Measurements from ENCODE around the gene TTLL9. TPM values are rescaled to one million over a fixed set of nuclear protein-coding genes. Genes with fewer than 3 reads are reported as not detected.

Gene TTLL9
- total RNA-seq, 2 donors from 2014 or later: not detected

GRCh38 chr20:31868853-31869672 is 1.4 kb upstream of the TTLL9 start:
- ATAC-seq (replicated peaks in 1 of 2) (no peak), DNase-seq (no peak)
- no peak overlapping the region for H3K27ac Mint-ChIP-seq
- H3K36me3 Mint-ChIP-seq (ENCODE audit: insufficient read depth in 2 of 2): peaks cover 3% of the 10 kb centered on the region in 2 donors
- no peaks in the 10 kb centered on the region for H3K9me3 Mint-ChIP-seq
- H3K27me3 Mint-ChIP-seq (ENCODE audit: low read depth): peaks cover 28% of the 10 kb centered on the region
- H3K4me3 Mint-ChIP-seq: peak overlapping the region; percentile 84 to 93
- peaks cover 13% of the 10 kb centered on the region for H3K4me1 Mint-ChIP-seq (ENCODE audit: low read depth)

DNA sequence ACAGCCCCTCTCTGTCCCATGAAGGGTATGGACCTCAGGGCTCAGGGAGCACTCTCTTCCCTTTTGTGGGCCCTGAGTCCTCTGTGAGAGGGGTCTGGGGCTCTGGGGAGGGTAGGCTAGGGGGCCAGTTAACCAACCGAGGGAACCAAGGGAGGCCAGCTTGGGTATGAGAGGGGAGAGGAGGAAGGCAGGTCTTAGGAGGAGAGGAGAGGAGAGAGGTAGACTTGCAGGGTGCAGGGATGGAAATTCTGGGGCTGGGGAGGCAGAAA is 827 bp upstream of the TTLL9 start:
- ATAC-seq (replicated peaks in 1 of 2) (no peak), DNase-seq (no peak)
- Mint-ChIP-seq H3K4me1 (ENCODE audit: low read depth) (peaks cover 13% of the 10 kb centered on the region), H3K27ac (no peak overlapping the region), H3K36me3 (ENCODE audit: insufficient read depth in 2 of 2) (peaks cover 3% of the 10 kb centered on the region in 2 donors), H3K27me3 (ENCODE audit: low read depth) (peaks cover 28% of the 10 kb centered on the region), H3K4me3 (peak overlapping the region; percentile 84 to 93), H3K9me3 (no peaks in the 10 kb centered on the region)

- ATAC-seq (replicated peaks in 1 of 2) (no peak), DNase-seq (no peak)
- Mint-ChIP-seq H3K4me3 (peak overlapping the region; percentile 67 to 89), H3K36me3 (ENCODE audit: insufficient read depth in 2 of 2) (peaks cover 3% of the 10 kb centered on the region in 2 donors), H3K27ac (no peak overlapping the region), H3K27me3 (ENCODE audit: low read depth) (peaks cover 35% of the 10 kb centered on the region), H3K4me1 (ENCODE audit: low read depth) (peaks cover 13% of the 10 kb centered on the region), H3K9me3 (no peaks in the 10 kb centered on the region)
Observed at GRCh38 chr20:31870726-31871617, 538 bp downstream of the TTLL9 start.

GRCh38 chr20:31871618-31871954 is 1.2 kb downstream of the TTLL9 start:
- H3K27me3 Mint-ChIP-seq (ENCODE audit: low read depth): peaks cover 35% of the 10 kb centered on the region
- H3K27ac Mint-ChIP-seq: no peak overlapping the region
- peaks cover 13% of the 10 kb centered on the region for H3K4me1 Mint-ChIP-seq (ENCODE audit: low read depth)
- peaks cover 3% of the 10 kb centered on the region in 2 donors for H3K36me3 Mint-ChIP-seq (ENCODE audit: insufficient read depth in 2 of 2)
- no peak for DNase-seq
- no peak for ATAC-seq (replicated peaks in 1 of 2)
- no peaks in the 10 kb centered on the region for H3K9me3 Mint-ChIP-seq
- H3K4me3 Mint-ChIP-seq: no peak overlapping the region

GRCh38 chr20:31872406-31872805 is 2.0 kb downstream of the TTLL9 start:
- ATAC-seq (replicated peaks in 1 of 2) (no peak), DNase-seq (no peak)
- Mint-ChIP-seq H3K36me3 (ENCODE audit: insufficient read depth in 2 of 2) (peaks cover 3% of the 10 kb centered on the region in 2 donors), H3K27me3 (ENCODE audit: low read depth) (peaks cover 35% of the 10 kb centered on the region), H3K4me3 (no peak overlapping the region), H3K27ac (no peak overlapping the region), H3K9me3 (no peaks in the 10 kb centered on the region), H3K4me1 (ENCODE audit: low read depth) (peaks cover 13% of the 10 kb centered on the region)

GRCh38 chr20:31875671-31876070 is 5.2 kb downstream of the TTLL9 start:
- Mint-ChIP-seq H3K9me3 (no peaks in the 10 kb centered on the region), H3K36me3 (ENCODE audit: insufficient read depth in 2 of 2) (no peaks in the 10 kb centered on the region), H3K4me3 (no peak overlapping the region), H3K27ac (no peak overlapping the region), H3K27me3 (ENCODE audit: low read depth) (peaks cover 32% of the 10 kb centered on the region), H3K4me1 (ENCODE audit: low read depth) (peaks cover 22% of the 10 kb centered on the region)
- ATAC-seq (replicated peaks in 1 of 2) (no peak), DNase-seq (no peak)

DNA sequence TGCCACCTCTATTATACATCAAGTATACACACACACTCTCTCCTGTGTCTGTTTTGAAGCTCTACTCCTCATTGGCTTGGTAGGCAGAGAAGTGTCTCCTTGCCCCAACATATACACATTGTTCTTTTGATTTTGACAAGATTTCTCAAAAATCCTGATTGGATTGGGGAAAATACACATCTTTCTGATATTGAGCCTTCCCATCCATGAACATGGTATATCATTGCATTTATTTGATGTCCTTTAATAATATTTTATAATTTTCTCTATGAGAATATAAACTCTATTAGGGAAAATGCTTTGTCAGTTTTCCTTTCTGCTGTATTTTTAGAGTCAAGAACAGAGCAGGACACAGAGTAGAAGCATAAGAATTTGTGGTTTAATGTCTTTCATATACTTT is 7.2 kb downstream of the TTLL9 start:
- Mint-ChIP-seq H3K9me3 (no peaks in the 10 kb centered on the region), H3K36me3 (ENCODE audit: insufficient read depth in 2 of 2) (no peaks in the 10 kb centered on the region), H3K4me1 (ENCODE audit: low read depth) (peaks cover 21% of the 10 kb centered on the region), H3K4me3 (no peak overlapping the region), H3K27ac (no peak overlapping the region), H3K27me3 (ENCODE audit: low read depth) (peaks cover 18% of the 10 kb centered on the region)
- no peak for DNase-seq
- no peak for ATAC-seq (replicated peaks in 1 of 2)

DNA sequence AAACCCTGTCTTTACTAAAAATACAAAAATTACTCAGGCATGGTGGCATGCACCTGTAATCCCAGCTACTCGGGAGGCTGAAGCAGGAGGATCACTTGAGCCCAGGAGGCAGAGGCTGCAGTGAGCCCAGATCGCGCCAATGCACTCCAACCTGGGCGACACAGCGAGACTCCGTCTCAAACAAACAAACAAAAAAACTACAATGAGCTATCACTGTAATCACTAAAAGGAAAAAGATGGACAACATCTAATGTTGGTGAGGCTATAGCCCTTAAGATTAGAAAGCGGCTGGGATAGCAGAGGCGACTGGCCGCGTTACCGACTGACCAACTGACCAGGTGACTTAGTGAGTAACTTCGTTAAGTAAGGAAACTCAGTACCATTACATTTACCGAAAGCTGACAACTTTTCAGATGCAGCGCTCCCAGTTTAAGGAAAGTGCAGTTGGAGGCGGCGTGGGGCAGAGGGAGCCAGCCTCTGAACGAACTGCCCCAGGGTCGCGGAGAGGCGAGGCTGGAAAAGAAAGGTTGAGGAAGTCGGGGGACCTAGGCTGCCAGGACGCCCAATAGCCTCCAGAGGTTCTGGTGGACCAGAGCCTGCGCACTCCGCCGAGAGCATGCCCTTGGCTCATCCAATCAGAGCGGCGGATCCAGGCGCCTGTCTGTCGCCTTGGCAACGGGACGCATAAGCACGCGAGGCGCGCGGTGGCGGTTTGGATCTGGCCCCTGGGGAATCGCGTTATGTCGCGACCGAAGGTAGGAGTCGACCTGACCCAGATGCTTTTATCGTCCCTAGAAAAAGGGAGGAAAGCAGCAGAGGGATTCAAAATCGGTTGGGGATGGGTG is 8.9 kb downstream of the TTLL9 start:
- ATAC-seq (replicated peaks in 1 of 2): peak; percentile 96 to 99
- Mint-ChIP-seq H3K4me1 (ENCODE audit: low read depth) (peaks cover 21% of the 10 kb centered on the region), H3K27me3 (ENCODE audit: low read depth) (peaks cover 18% of the 10 kb centered on the region), H3K4me3 (peak overlapping the region; percentile 92 to 95), H3K27ac (peak overlapping the region; percentile 25), H3K9me3 (no peaks in the 10 kb centered on the region), H3K36me3 (ENCODE audit: insufficient read depth in 2 of 2) (no peaks in the 10 kb centered on the region)
- DNase-seq: peak; percentile 81 to 89

DNA sequence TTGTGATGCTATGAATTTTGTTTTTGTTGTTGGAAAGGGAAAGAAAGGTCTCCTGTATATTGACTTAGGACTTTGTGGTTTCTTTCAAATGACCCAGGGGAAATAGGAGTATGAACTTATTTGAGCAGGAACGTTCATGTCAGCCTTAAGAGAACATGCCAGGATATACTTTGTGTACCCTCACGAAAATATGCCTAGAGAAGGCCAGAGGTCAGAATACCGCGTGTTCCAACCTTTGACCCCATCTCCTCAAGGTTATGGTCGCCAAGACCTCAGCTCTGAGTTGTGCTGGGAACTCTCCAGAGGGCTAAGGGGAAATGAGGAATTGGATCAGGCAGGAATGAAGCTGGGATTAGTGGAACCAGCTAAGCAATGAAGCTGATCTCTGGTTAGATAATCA is 11.5 kb downstream of the TTLL9 start:
- peaks cover 18% of the 10 kb centered on the region for H3K27me3 Mint-ChIP-seq (ENCODE audit: low read depth)
- DNase-seq: no peak
- no peak overlapping the region for H3K27ac Mint-ChIP-seq
- H3K4me3 Mint-ChIP-seq: no peak overlapping the region
- H3K4me1 Mint-ChIP-seq (ENCODE audit: low read depth): peaks cover 21% of the 10 kb centered on the region
- H3K36me3 Mint-ChIP-seq (ENCODE audit: insufficient read depth in 2 of 2): no peaks in the 10 kb centered on the region
- H3K9me3 Mint-ChIP-seq: no peaks in the 10 kb centered on the region
- no peak for ATAC-seq (replicated peaks in 1 of 2)

DNA sequence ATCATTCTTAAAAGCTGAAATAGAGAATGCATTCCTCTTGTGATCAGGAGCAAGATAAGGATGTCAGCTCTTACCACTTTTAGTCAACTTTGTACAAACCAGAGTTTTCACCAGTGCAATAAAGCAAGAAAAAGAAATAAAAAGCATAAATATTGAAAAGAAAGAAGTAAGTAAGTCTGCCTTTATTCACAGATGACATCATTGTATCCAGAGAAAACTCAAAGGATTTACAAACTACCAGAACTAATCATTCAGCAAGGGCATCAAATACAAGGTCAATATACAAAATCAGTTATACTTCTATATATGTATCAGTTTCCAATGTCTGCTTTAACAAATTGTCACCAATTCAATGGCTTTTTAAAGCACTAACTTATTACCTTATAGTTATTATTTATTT is 13.4 kb downstream of the TTLL9 start:
- Mint-ChIP-seq H3K36me3 (ENCODE audit: insufficient read depth in 2 of 2) (no peaks in the 10 kb centered on the region), H3K27me3 (ENCODE audit: low read depth) (peaks cover 12% of the 10 kb centered on the region), H3K27ac (no peak overlapping the region), H3K4me3 (no peak overlapping the region), H3K9me3 (no peaks in the 10 kb centered on the region), H3K4me1 (ENCODE audit: low read depth) (peaks cover 20% of the 10 kb centered on the region)
- no peak for ATAC-seq (replicated peaks in 1 of 2)
- no peak for DNase-seq

DNA sequence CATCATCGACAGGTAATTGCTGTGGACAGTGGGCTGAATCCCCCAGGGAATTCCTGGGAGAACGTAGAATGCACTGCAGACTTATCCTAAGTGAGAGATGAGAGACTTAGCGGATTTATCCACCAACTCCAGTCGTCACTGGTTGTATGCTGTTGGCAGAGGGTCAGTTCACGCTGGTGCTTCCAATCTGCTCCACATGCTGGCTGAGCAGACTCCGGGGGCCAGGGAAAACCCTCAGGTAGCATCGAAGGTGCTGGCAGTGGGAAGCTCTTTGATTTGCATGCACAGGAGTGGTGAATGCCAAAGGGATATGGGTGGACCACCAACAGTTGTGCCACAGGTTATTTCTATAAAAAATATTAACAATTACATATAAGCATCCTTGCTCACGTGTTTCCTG is 20.2 kb downstream of the TTLL9 start:
- Mint-ChIP-seq H3K4me3 (no peak overlapping the region), H3K9me3 (no peaks in the 10 kb centered on the region), H3K36me3 (ENCODE audit: insufficient read depth in 2 of 2) (no peaks in the 10 kb centered on the region), H3K27ac (no peak overlapping the region), H3K4me1 (ENCODE audit: low read depth) (no peaks in the 10 kb centered on the region), H3K27me3 (ENCODE audit: low read depth) (peaks cover 12% of the 10 kb centered on the region)
- no peak for ATAC-seq (replicated peaks in 1 of 2)
- no peak for DNase-seq

- no peaks in the 10 kb centered on the region for H3K36me3 Mint-ChIP-seq (ENCODE audit: insufficient read depth in 2 of 2)
- DNase-seq: peak; percentile 3 to 10
- H3K27ac Mint-ChIP-seq: no peak overlapping the region
- ATAC-seq (replicated peaks in 1 of 2): peak; percentile 53 to 54
- H3K4me3 Mint-ChIP-seq: no peak overlapping the region
- no peaks in the 10 kb centered on the region for H3K4me1 Mint-ChIP-seq (ENCODE audit: low read depth)
- peaks cover 27% of the 10 kb centered on the region for H3K27me3 Mint-ChIP-seq (ENCODE audit: low read depth)
- no peaks in the 10 kb centered on the region for H3K9me3 Mint-ChIP-seq
Observed at GRCh38 chr20:31894980-31895675, 24.7 kb downstream of the TTLL9 start.
